ENCODE data around the gene SELE.

Gene SELE

DNA sequence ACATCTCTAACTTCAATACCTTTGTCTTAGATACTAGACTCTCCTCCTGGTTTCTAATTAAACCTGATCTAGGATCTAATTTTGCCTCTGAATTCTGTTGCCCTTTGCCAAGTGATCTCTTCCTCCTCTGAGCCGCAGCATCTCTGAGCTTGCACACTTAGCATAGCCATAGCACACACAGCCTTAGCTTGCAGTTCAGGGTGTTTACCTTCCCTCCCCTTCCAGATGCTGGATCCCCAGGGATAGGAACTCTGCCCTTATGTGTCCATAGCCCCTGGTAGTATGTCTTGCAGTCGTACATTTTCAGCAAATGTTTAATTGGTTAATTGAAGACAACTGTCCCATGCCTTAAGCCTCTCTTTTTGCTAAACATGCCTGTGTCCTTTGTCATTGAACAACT, 52.7 kb downstream of the SELE start:
- DNase-seq (ENCODE audit: low read depth) = no peak

DNA sequence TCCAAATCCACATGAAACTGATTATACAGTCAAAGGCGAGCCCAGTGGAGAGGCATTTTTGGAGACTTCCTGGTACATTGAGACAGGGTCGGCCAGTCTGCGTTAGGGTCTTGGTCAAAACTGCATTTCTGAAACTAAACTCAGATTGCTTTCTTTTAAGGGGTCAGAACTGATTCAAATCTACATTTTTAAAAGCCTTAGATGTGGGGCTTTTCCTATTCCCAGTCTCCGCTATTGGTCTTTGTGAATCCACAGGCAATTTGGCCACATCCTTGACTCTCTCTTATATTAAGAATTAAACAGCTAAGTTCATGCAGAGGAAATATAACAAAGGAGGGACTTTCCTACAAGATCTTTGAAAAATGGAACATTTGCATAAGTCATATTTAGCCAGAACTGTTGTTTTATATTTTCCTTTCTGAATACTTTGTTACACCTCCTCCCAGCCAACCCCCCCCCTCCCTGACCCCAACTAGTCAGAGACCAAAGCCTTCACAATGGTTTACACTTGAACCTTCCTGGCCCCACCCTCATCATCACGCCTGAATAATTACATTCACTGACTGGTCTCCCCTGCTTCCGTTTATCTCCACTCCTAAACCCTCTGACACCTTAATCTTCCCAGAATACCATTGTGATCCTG, 53.4 kb downstream of the SELE start:
- DNase-seq (ENCODE audit: low read depth) = no peak

DNA sequence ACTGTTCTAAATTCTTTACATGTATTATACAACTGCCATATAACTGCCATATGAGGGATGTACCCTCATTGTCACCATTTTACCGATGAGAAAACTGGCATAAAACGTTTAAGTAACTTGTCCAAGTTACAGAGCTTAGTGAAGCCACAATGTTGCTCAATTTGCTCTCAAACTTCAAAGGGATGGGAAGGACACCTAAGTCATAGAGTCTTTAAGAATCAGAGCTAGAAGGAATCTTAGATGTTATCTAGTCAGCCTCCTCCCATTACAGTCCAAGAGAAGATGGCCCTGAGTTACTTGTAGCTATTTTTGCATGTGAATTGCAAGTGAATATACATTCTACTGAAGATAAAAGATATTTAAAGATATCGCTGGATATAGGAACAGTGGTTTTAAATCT, 54.2 kb downstream of the SELE start:
- no peak for DNase-seq (ENCODE audit: low read depth)

DNA sequence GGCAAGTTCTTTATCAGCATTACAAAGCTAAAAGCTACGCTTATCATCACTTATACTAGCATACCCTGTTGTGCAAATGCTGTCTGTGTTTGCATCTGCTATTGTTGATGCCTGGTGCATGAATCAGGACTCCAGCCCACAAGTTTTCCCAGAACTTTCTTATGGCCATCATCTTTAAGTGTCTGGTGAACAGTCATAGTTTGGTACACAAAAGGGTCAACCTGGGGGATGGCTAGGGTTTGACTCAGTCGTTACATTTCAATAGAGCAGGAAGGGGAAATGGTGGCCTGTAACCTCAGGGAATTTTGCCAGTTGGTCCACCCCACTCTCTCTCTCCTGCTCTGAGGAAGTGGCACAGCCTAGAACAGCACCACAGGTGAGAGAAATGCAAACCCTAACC, 57.9 kb downstream of the SELE start:
- no peak for DNase-seq (ENCODE audit: low read depth)
